H9 (cell line): ENCODE measurements around the gene APBA3. TPM values are rescaled to one million over a fixed set of nuclear protein-coding genes. Genes with fewer than 3 reads are reported as not detected.

ENCODE experiments used
- DNase-seq: peaks from one replicate; pipeline ENCODE4 v3.0.0-alpha.2; 2017
- H2AFZ ChIP-seq: one replicate; pipeline ENCODE4 v1.6.1; 2013; ENCODE audit warnings: mild to moderate bottlenecking, low read length, control low read depth, moderate library complexity
- H2AK5ac ChIP-seq: 2 replicates; pipeline ENCODE4 v1.6.1; 2013; ENCODE audit warnings: low read length, control low read depth, mixed read lengths; ENCODE audit not compliant: insufficient read length
- H2BK120ac ChIP-seq: one replicate; pipeline ENCODE4 v1.6.1; 2013; ENCODE audit warnings: low read depth, mild to moderate bottlenecking, low read length, control low read depth, inconsistent platforms; ENCODE audit not compliant: poor library complexity, severe bottlenecking
- H2BK12ac ChIP-seq: 2 replicates; pipeline ENCODE4 v1.6.1; 2013; ENCODE audit warnings: low read length, control low read depth, mixed read lengths, low read depth; ENCODE audit not compliant: insufficient read length
- H2BK15ac ChIP-seq: 2 replicates; pipeline ENCODE4 v1.6.1; 2013; ENCODE audit warnings: low read depth, low read length, control low read depth
- H2BK20ac ChIP-seq: one replicate; pipeline ENCODE4 v1.6.1; 2013; ENCODE audit warnings: low read depth, mild to moderate bottlenecking, low read length, control low read depth, inconsistent platforms; ENCODE audit not compliant: poor library complexity, severe bottlenecking
- H2BK5ac ChIP-seq: 2 replicates; pipeline ENCODE4 v1.6.1; 2013; ENCODE audit warnings: low read length, control low read depth, mixed read lengths; ENCODE audit not compliant: insufficient read length
- H3K14ac ChIP-seq: 2 replicates; pipeline ENCODE4 v1.6.1; 2013; ENCODE audit warnings: low read length, control low read depth; ENCODE audit not compliant: insufficient read depth
- H3K18ac ChIP-seq: 2 replicates; pipeline ENCODE4 v1.6.1; 2013; ENCODE audit warnings: low read depth, mild to moderate bottlenecking, mixed read lengths, low read length, control low read depth; ENCODE audit not compliant: insufficient read length
- H3K23ac ChIP-seq: 2 replicates; pipeline ENCODE4 v1.6.1; 2013; ENCODE audit warnings: low read length, control low read depth, mixed read lengths, low read depth; ENCODE audit not compliant: insufficient read length
- H3K23me2 ChIP-seq: 2 replicates; pipeline ENCODE4 v1.6.1; 2013; ENCODE audit warnings: low read depth, mild to moderate bottlenecking, mixed read lengths, low read length, control low read depth; ENCODE audit not compliant: insufficient read length, poor library complexity, severe bottlenecking
- H3K27ac ChIP-seq: 2 replicates; pipeline ENCODE4 v1.5.1; 2013; ENCODE audit warnings: low read length, control low read depth, mixed read lengths, low read depth; ENCODE audit not compliant: insufficient read length
- H3K27me3 ChIP-seq: 2 replicates; pipeline ENCODE4 v1.6.1; 2013; ENCODE audit warnings: low read length, control low read depth, inconsistent platforms; ENCODE audit not compliant: insufficient read depth
- H3K4ac ChIP-seq: 2 replicates; pipeline ENCODE4 v1.6.1; 2013; ENCODE audit warnings: low read depth, mild to moderate bottlenecking, control low read depth, inconsistent platforms, low read length, moderate library complexity
- H3K4me1 ChIP-seq: 2 replicates; pipeline ENCODE4 v1.6.1; 2013; ENCODE audit warnings: low read length, control low read depth, inconsistent platforms; ENCODE audit not compliant: insufficient read depth
- H3K4me2 ChIP-seq: 2 replicates; pipeline ENCODE4 v1.6.1; 2013; ENCODE audit warnings: low read length, control low read depth, mixed read lengths; ENCODE audit not compliant: insufficient read length, insufficient read depth
- H3K56ac ChIP-seq: 2 replicates; pipeline ENCODE4 v1.6.1; 2013; ENCODE audit warnings: low read depth, mild to moderate bottlenecking, mixed read lengths, low read length, control low read depth; ENCODE audit not compliant: insufficient read length
- H3K79me1 ChIP-seq: 2 replicates; pipeline ENCODE4 v1.6.1; 2013; ENCODE audit warnings: low read depth, mild to moderate bottlenecking, moderate library complexity, low read length, control low read depth, inconsistent platforms; ENCODE audit not compliant: insufficient read depth, poor library complexity, severe bottlenecking
- H3K79me2 ChIP-seq: 2 replicates; pipeline ENCODE4 v1.6.1; 2013; ENCODE audit warnings: low read length, control low read depth, inconsistent platforms; ENCODE audit not compliant: insufficient read depth
- H3K9ac ChIP-seq: 2 replicates; pipeline ENCODE4 v1.6.1; 2013; ENCODE audit warnings: low read length, control low read depth, mixed read lengths; ENCODE audit not compliant: insufficient read length; ENCODE audit errors: extremely low read depth
- H3K9me3 ChIP-seq: one replicate; pipeline ENCODE4 v1.6.1; 2013; ENCODE audit warnings: low read depth, low read length, inconsistent platforms; ENCODE audit not compliant: control insufficient read depth
- H3T11ph ChIP-seq: one replicate; pipeline ENCODE4 v1.6.1; 2013; ENCODE audit warnings: mild to moderate bottlenecking, low read length, control low read depth, inconsistent platforms
- H4K20me1 ChIP-seq: one replicate; pipeline ENCODE4 v1.6.1; 2013; ENCODE audit not compliant: control insufficient read depth, insufficient read length, insufficient read depth
- H4K5ac ChIP-seq: 2 replicates; pipeline ENCODE4 v1.6.1; 2013; ENCODE audit warnings: low read depth, mild to moderate bottlenecking, mixed read lengths, low read length, control low read depth; ENCODE audit not compliant: insufficient read length
- H4K8ac ChIP-seq: replicated peaks from 2 replicates; pipeline ENCODE4 v1.6.1; 2013; ENCODE audit warnings: low read length, control low read depth, mixed read lengths, low read depth; ENCODE audit not compliant: insufficient read length
- H4K91ac ChIP-seq: 2 replicates; pipeline ENCODE4 v1.6.1; 2013; ENCODE audit warnings: low read depth, mild to moderate bottlenecking, moderate library complexity, mixed read lengths, low read length, control low read depth; ENCODE audit not compliant: insufficient read length
- H3K27ac Mint-ChIP-seq, 3 experiments: 2 replicates in 2 of 3; 3 replicates in 1 of 3; pipeline ENCODE4 v1.8.0; 2020 to 2021; ENCODE audit warnings: mixed read lengths in 3 of 3, mild to moderate bottlenecking in 1 of 3, moderate library complexity in 1 of 3
- H3K27me3 Mint-ChIP-seq: 2 replicates; pipeline ENCODE4 v1.8.0; 2021; ENCODE audit warnings: low read depth, mild to moderate bottlenecking, moderate library complexity, mixed read lengths
- H3K36me3 Mint-ChIP-seq, 3 experiments: 2 replicates in 2 of 3; 3 replicates in 1 of 3; pipeline ENCODE4 v1.8.0; 2020 to 2021; ENCODE audit warnings: low read depth in 3 of 3, mixed read lengths in 3 of 3; ENCODE audit not compliant: insufficient read depth in 1 of 3
- H3K4me1 Mint-ChIP-seq, 2 experiments: 2 replicates each; pipeline ENCODE4 v1.8.0; 2020; ENCODE audit warnings: mixed read lengths in 2 of 2
- H3K4me3 Mint-ChIP-seq, 2 experiments: 2 replicates in 1 of 2; 3 replicates in 1 of 2; pipeline ENCODE4 v1.8.0; 2020 to 2021; ENCODE audit warnings: mild to moderate bottlenecking in 2 of 2, mixed read lengths in 2 of 2, moderate library complexity in 1 of 2
- H3K9me3 Mint-ChIP-seq, 2 experiments: 2 replicates in 1 of 2; 3 replicates in 1 of 2; pipeline ENCODE4 v1.8.0; 2020; ENCODE audit warnings: mild to moderate bottlenecking in 2 of 2, mixed read lengths in 2 of 2, moderate library complexity in 1 of 2
- WGBS: extraction: QIAGEN DNeasy Blood & Tissue Kit; methylation state at CpG from one replicate; pipeline ENCODE4 v1.1.7; 2013; ENCODE audit warnings: missing lambda C conversion rate, low lambda C conversion rate, mixed read lengths; ENCODE audit not compliant: insufficient read length; ENCODE audit errors: extremely low coverage; 5-methylcytosine and 5-hydroxymethylcytosine counted together
- total RNA-seq: library from RNA; stranded (reverse); gene quantifications from 2 replicates; pipeline ENCODE4 v1.2.1, GENCODE V29; 2021
- TF ChIP-seq, protein P1 (sequence below): fragments of 200-600 bp; sonication (generic); conservative IDR thresholded peaks from 3 replicates; pipeline ENCODE4 v1.8.0; 2021; ENCODE audit warnings: antibody characterized with exemption, mild to moderate bottlenecking

The APBA3 gene
- total RNA-seq, 1 experiment from 2014 or later = 21.8 TPM

DNA sequence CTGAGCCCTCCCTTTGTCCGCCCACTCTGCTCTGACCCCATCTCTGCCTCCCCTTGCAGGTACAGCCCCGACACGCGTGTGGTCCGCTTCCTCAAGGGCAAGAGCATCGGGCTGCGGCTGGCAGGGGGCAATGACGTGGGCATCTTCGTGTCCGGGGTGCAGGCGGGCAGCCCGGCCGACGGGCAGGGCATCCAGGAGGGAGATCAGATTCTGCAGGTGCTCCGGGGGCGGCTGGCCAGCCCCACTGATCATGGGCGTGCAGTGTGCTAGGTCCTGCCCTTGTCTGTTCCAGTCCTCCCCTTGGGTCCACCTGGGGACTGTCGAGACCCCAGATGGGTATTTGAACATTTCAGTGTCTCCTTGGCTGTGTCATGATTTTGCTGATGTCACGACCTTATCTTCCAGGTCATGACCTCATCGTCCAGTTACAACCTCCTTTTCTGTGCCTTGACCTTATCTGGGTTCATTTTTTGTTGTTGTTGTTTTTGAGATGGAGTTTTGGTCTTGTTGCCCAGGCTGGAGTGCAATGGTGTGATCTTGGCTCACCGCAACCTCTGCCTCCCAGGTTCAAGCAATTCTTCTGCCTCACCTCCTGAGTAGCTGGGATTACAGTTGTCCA lies 25.3 kb downstream of the APBA3 start:
- H2AK5ac ChIP-seq = no peak overlapping the region
- no peak overlapping the region for H2BK12ac ChIP-seq

More for the DNA sequence above, 25.3 kb downstream of the APBA3 start:
- no peak overlapping the region for H3K14ac ChIP-seq
- H3K27me3 ChIP-seq = no peaks in the 10 kb centered on the region
- H2BK15ac ChIP-seq = no peak overlapping the region
- H4K91ac ChIP-seq = no peak overlapping the region
- no peaks in the 10 kb centered on the region for H4K20me1 ChIP-seq
- no peak overlapping the region for H4K8ac ChIP-seq
- peak overlapping the region in 1 of 2 experiments; percentile 8; a peak in 2 of 5 replicates for H3K4me3 Mint-ChIP-seq
- no peak overlapping the region for H3K23ac ChIP-seq
- no peak for DNase-seq
- H3K27ac ChIP-seq = no peak overlapping the region
- no peak overlapping the region for H2AFZ ChIP-seq
- no peak overlapping the region for H3K56ac ChIP-seq
- no peak overlapping the region for H3T11ph ChIP-seq
- H3K79me2 ChIP-seq = no peaks in the 10 kb centered on the region
- H3K9me3 Mint-ChIP-seq = no peaks in the 10 kb centered on the region
- no peaks in the 10 kb centered on the region for H3K9me3 ChIP-seq
- no peak overlapping the region for H2BK120ac ChIP-seq
- no CpG with 5 or more reads among the region's 21 CpGs for WGBS
- no peak overlapping the region for H2BK5ac ChIP-seq
- no peak overlapping the region for H4K5ac ChIP-seq
- H3K4me1 ChIP-seq = no peaks in the 10 kb centered on the region
- no peak overlapping the region for H3K4ac ChIP-seq
- no peak overlapping the region for H2BK20ac ChIP-seq
- TF ChIP-seq, protein P1, sequence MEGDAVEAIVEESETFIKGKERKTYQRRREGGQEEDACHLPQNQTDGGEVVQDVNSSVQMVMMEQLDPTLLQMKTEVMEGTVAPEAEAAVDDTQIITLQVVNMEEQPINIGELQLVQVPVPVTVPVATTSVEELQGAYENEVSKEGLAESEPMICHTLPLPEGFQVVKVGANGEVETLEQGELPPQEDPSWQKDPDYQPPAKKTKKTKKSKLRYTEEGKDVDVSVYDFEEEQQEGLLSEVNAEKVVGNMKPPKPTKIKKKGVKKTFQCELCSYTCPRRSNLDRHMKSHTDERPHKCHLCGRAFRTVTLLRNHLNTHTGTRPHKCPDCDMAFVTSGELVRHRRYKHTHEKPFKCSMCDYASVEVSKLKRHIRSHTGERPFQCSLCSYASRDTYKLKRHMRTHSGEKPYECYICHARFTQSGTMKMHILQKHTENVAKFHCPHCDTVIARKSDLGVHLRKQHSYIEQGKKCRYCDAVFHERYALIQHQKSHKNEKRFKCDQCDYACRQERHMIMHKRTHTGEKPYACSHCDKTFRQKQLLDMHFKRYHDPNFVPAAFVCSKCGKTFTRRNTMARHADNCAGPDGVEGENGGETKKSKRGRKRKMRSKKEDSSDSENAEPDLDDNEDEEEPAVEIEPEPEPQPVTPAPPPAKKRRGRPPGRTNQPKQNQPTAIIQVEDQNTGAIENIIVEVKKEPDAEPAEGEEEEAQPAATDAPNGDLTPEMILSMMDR = no peak
- no peaks in the 10 kb centered on the region for H3K23me2 ChIP-seq
- H3K27ac Mint-ChIP-seq = no peak overlapping the region
- no peak overlapping the region for H3K18ac ChIP-seq
- no peak overlapping the region for H3K4me2 ChIP-seq
- H3K27me3 Mint-ChIP-seq = no peaks in the 10 kb centered on the region; the same call in 1 of the 2 replicates
- H3K79me1 ChIP-seq = no peaks in the 10 kb centered on the region
- H3K4me1 Mint-ChIP-seq = no peaks in the 10 kb centered on the region; a peak in 1 of 4 replicates
- peaks cover 0 to 45% (median 16%) of the 10 kb centered on the region in 3 experiments; a peak in 6 of 7 replicates for H3K36me3 Mint-ChIP-seq
- H3K9ac ChIP-seq = no peak overlapping the region
